Measurements from ENCODE around the gene CTBP1.
"Not testable (repeated sequence)": the region's sequence is repeated elsewhere in the genome, so short reads cannot be mapped to it uniquely, and the experiment has no call there.

DNA sequence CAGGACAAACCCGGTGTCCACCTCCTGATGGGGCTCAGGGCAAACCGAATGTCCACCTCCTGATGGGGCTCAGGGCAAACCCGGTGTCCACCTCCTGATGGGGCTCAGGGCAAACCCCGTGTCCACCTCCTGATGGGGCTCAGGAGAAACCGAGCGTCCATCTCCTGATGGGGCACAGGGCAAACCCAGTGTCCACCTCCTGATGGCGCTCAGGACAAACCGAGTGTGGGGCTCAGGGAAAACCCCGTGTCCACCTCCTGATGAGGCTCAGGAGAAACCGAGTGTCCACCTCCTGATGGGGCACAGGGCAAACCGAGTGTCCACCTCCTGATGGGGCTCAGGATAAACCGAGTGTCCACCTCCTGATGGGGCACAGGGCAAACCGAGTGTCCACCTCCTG, 12.1 kb downstream of the CTBP1 start:
- TF ChIP-seq POLR2A, EP300, POLR2AphosphoS5 (IDR thresholded peaks at IDR 0.05): not testable (repeated sequence)
- TF ChIP-seq, protein P1, sequence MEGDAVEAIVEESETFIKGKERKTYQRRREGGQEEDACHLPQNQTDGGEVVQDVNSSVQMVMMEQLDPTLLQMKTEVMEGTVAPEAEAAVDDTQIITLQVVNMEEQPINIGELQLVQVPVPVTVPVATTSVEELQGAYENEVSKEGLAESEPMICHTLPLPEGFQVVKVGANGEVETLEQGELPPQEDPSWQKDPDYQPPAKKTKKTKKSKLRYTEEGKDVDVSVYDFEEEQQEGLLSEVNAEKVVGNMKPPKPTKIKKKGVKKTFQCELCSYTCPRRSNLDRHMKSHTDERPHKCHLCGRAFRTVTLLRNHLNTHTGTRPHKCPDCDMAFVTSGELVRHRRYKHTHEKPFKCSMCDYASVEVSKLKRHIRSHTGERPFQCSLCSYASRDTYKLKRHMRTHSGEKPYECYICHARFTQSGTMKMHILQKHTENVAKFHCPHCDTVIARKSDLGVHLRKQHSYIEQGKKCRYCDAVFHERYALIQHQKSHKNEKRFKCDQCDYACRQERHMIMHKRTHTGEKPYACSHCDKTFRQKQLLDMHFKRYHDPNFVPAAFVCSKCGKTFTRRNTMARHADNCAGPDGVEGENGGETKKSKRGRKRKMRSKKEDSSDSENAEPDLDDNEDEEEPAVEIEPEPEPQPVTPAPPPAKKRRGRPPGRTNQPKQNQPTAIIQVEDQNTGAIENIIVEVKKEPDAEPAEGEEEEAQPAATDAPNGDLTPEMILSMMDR (IDR thresholded peaks at IDR 0.05): not testable (repeated sequence)
